CD4-positive, CD25-positive, alpha-beta regulatory T cell (primary cell): ENCODE results near the gene ZNHIT2. TPM values are rescaled to one million over a fixed set of nuclear protein-coding genes. Genes with fewer than 3 reads are reported as not detected.

Experiments used
- ATAC-seq, 2 donors: fragments of 150-1000 bp; cut with Tn5 transposase; one replicate each; pipeline ENCODE4 v1.10.0; 2021; ENCODE audit warnings: low read depth in 2 of 2, moderate number of reproducible peaks in 2 of 2, moderate library complexity in 1 of 2
- DNase-seq, 3 donors: peaks; one replicate each; pipeline versions ENCODE4 v3.0.0 to v3.0.0-alpha.2; 2012 to 2022; ENCODE audit warnings: mixed read lengths in 1 of 3
- H3K27ac ChIP-seq: one replicate; pipeline ENCODE4 v1.7.0; 2013; ENCODE audit warnings: mild to moderate bottlenecking, low read length; ENCODE audit not compliant: insufficient read depth, poor library complexity, severe bottlenecking
- H3K27me3 ChIP-seq: one replicate; pipeline ENCODE4 v1.7.0; 2013; ENCODE audit warnings: low read length; ENCODE audit not compliant: control insufficient read depth, insufficient read depth
- H3K36me3 ChIP-seq: one replicate; pipeline ENCODE4 v1.7.0; 2013; ENCODE audit warnings: mild to moderate bottlenecking, low read length, moderate library complexity; ENCODE audit not compliant: control insufficient read depth, insufficient read depth
- H3K4me1 ChIP-seq: 2 replicates; pipeline ENCODE4 v1.7.0; 2013; ENCODE audit warnings: mild to moderate bottlenecking, low read length; ENCODE audit not compliant: insufficient read depth, control insufficient read depth, poor library complexity, severe bottlenecking
- H3K4me3 ChIP-seq: one replicate; pipeline ENCODE4 v1.7.0; 2013; ENCODE audit warnings: low read depth, mild to moderate bottlenecking, low read length, moderate library complexity
- H3K9me3 ChIP-seq, 2 experiments: 1 replicate in 1 of 2; 2 replicates in 1 of 2; pipeline ENCODE4 v1.7.0; 2013; ENCODE audit warnings: low read length in 2 of 2, mild to moderate bottlenecking in 1 of 2, moderate library complexity in 1 of 2; ENCODE audit not compliant: control insufficient read depth in 2 of 2
- H3K27ac Mint-ChIP-seq, 3 donors: one replicate each; pipeline ENCODE4 v1.8.0; 2020 to 2022; ENCODE audit warnings: mild to moderate bottlenecking in 3 of 3, mixed read lengths in 3 of 3, moderate library complexity in 2 of 3
- H3K27me3 Mint-ChIP-seq: one replicate; pipeline ENCODE4 v1.8.0; 2022; ENCODE audit warnings: mild to moderate bottlenecking, mixed read lengths
- H3K36me3 Mint-ChIP-seq: one replicate; pipeline ENCODE4 v1.8.0; 2020; ENCODE audit warnings: mixed read lengths
- H3K4me1 Mint-ChIP-seq, 4 donors: one replicate each; pipeline ENCODE4 v1.8.0; 2020 to 2022; ENCODE audit warnings: mixed read lengths in 4 of 4, mild to moderate bottlenecking in 1 of 4
- H3K4me3 Mint-ChIP-seq, 4 donors: one replicate each; pipeline ENCODE4 v1.8.0; 2020 to 2022; ENCODE audit warnings: mild to moderate bottlenecking in 4 of 4, mixed read lengths in 4 of 4, moderate library complexity in 3 of 4
- H3K9me3 Mint-ChIP-seq, 7 donors: one replicate each; pipeline ENCODE4 v1.8.0; 2020 to 2022; ENCODE audit warnings: mixed read lengths in 7 of 7, mild to moderate bottlenecking in 3 of 7, moderate library complexity in 2 of 7
- polyA plus RNA-seq, 4 donors: library from polyadenylated mRNA; unstranded; fragments of 300-500 nt; fragmentation: Illumina TruSeq; gene quantifications; one replicate each; pipeline ENCODE4 v1.2.3, GENCODE V29; 2021
- total RNA-seq: library from RNA; stranded (reverse); gene quantifications from one replicate; pipeline ENCODE4 v1.2.3, GENCODE V29; 2022

The ZNHIT2 gene
- total and polyA plus RNA-seq, 5 donors from 2014 or later: 6.0 to 29.0 (median 22.4) TPM

- peaks cover 8% of the 10 kb centered on the region for H3K36me3 Mint-ChIP-seq
- no peak overlapping the region for H3K4me3 ChIP-seq
- peak overlapping the region; percentile 69 for H3K27ac ChIP-seq
- H3K9me3 ChIP-seq: no peaks in the 10 kb centered on the region
- no peak for ATAC-seq
- no peaks in the 10 kb centered on the region for H3K27me3 ChIP-seq
- no peaks in the 10 kb centered on the region for H3K9me3 Mint-ChIP-seq
- H3K27me3 Mint-ChIP-seq: no peaks in the 10 kb centered on the region
- peaks cover 16% of the 10 kb centered on the region for H3K36me3 ChIP-seq
- peak overlapping the region; percentile 86 to 96 (median 89) for H3K4me3 Mint-ChIP-seq
- peaks cover 0 to 50% (median 26%) of the 10 kb centered on the region in 4 donors for H3K4me1 Mint-ChIP-seq
- peak overlapping the region; percentile 89 to 96 (median 90) for H3K27ac Mint-ChIP-seq
- H3K4me1 ChIP-seq: peaks cover 41% of the 10 kb centered on the region
- DNase-seq: no peak
Measured at GRCh38 chr11:65111159-65111743, 6.2 kb downstream of the ZNHIT2 start.

- ATAC-seq (peak; percentile 57 to 63), DNase-seq (peak; percentile 86 to 92 (median 91))
- peaks cover 0 to 43% (median 30%) of the 10 kb centered on the region in 4 donors for H3K4me1 Mint-ChIP-seq
- peaks cover 16% of the 10 kb centered on the region for H3K36me3 Mint-ChIP-seq
- H3K27me3 Mint-ChIP-seq: no peaks in the 10 kb centered on the region
- Histone ChIP-seq H3K4me3 (no peak overlapping the region), H3K36me3 (peaks cover 21% of the 10 kb centered on the region), H3K27ac (peak overlapping the region; percentile 69), H3K27me3 (no peaks in the 10 kb centered on the region), H3K4me1 (peaks cover 38% of the 10 kb centered on the region), H3K9me3 (no peaks in the 10 kb centered on the region)
- peak overlapping the region; percentile 5 to 86 (median 62) for H3K4me3 Mint-ChIP-seq
- H3K27ac Mint-ChIP-seq: peak overlapping the region; percentile 44 to 86 (median 78)
- no peaks in the 10 kb centered on the region for H3K9me3 Mint-ChIP-seq
Measured at GRCh38 chr11:65110354-65110861, 7.1 kb downstream of the ZNHIT2 start.

- Mint-ChIP-seq H3K4me3 (peak overlapping the region in 1 of 4 donors; percentile 86), H3K9me3 (no peaks in the 10 kb centered on the region), H3K27me3 (no peaks in the 10 kb centered on the region), H3K4me1 (peaks cover 0 to 44% (median 30%) of the 10 kb centered on the region in 4 donors), H3K27ac (peak overlapping the region in 1 of 3 donors; percentile 78), H3K36me3 (peaks cover 21% of the 10 kb centered on the region)
- H3K9me3 ChIP-seq: no peaks in the 10 kb centered on the region
- H3K36me3 ChIP-seq: peaks cover 26% of the 10 kb centered on the region
- DNase-seq (no peak), ATAC-seq (no peak)
- peaks cover 38% of the 10 kb centered on the region for H3K4me1 ChIP-seq
- H3K27me3 ChIP-seq: no peaks in the 10 kb centered on the region
- no peak overlapping the region for H3K4me3 ChIP-seq
- H3K27ac ChIP-seq: peak overlapping the region; percentile 69
Measured at GRCh38 chr11:65109231-65110198, 8.0 kb downstream of the ZNHIT2 start.

GRCh38 chr11:65108469-65109123 is 8.9 kb downstream of the ZNHIT2 start:
- H3K4me3 Mint-ChIP-seq: no peak overlapping the region
- no peaks in the 10 kb centered on the region for H3K27me3 Mint-ChIP-seq
- DNase-seq: no peak
- H3K27me3 ChIP-seq: no peaks in the 10 kb centered on the region
- H3K9me3 ChIP-seq: no peaks in the 10 kb centered on the region
- H3K27ac Mint-ChIP-seq: no peak overlapping the region
- H3K36me3 Mint-ChIP-seq: peaks cover 22% of the 10 kb centered on the region
- no peak overlapping the region for H3K27ac ChIP-seq
- H3K36me3 ChIP-seq: peaks cover 27% of the 10 kb centered on the region
- ATAC-seq: no peak
- no peak overlapping the region for H3K4me3 ChIP-seq
- H3K4me1 Mint-ChIP-seq: peaks cover 4 to 43% (median 28%) of the 10 kb centered on the region in 4 donors
- H3K4me1 ChIP-seq: peaks cover 36% of the 10 kb centered on the region
- no peaks in the 10 kb centered on the region for H3K9me3 Mint-ChIP-seq

GRCh38 chr11:65107751-65108468 is 9.6 kb downstream of the ZNHIT2 start:
- Histone ChIP-seq H3K27me3 (no peaks in the 10 kb centered on the region), H3K36me3 (peaks cover 33% of the 10 kb centered on the region), H3K4me1 (peaks cover 29% of the 10 kb centered on the region), H3K9me3 (no peaks in the 10 kb centered on the region), H3K27ac (no peak overlapping the region), H3K4me3 (no peak overlapping the region)
- ATAC-seq (no peak), DNase-seq (no peak)
- H3K9me3 Mint-ChIP-seq: no peaks in the 10 kb centered on the region
- H3K36me3 Mint-ChIP-seq: peaks cover 22% of the 10 kb centered on the region
- peaks cover 4 to 43% (median 30%) of the 10 kb centered on the region in 4 donors for H3K4me1 Mint-ChIP-seq
- no peak overlapping the region for H3K4me3 Mint-ChIP-seq
- no peaks in the 10 kb centered on the region for H3K27me3 Mint-ChIP-seq
- H3K27ac Mint-ChIP-seq: no peak overlapping the region

- peak overlapping the region in 2 of 4 donors; percentile 63 to 83 for H3K4me3 Mint-ChIP-seq
- ATAC-seq (no peak), DNase-seq (no peak)
- H3K4me1 Mint-ChIP-seq: peaks cover 4 to 43% (median 30%) of the 10 kb centered on the region in 4 donors
- H3K27ac ChIP-seq: no peak overlapping the region
- H3K4me3 ChIP-seq: no peak overlapping the region
- peaks cover 22% of the 10 kb centered on the region for H3K36me3 Mint-ChIP-seq
- peaks cover 40% of the 10 kb centered on the region for H3K36me3 ChIP-seq
- H3K27me3 ChIP-seq: no peaks in the 10 kb centered on the region
- H3K27me3 Mint-ChIP-seq: no peaks in the 10 kb centered on the region
- peaks cover 21% of the 10 kb centered on the region for H3K4me1 ChIP-seq
- H3K9me3 ChIP-seq: no peaks in the 10 kb centered on the region
- H3K9me3 Mint-ChIP-seq: no peaks in the 10 kb centered on the region
- no peak overlapping the region for H3K27ac Mint-ChIP-seq
Measured at GRCh38 chr11:65107078-65107477, 10.4 kb downstream of the ZNHIT2 start.

GRCh38 chr11:65104628-65105027 is 12.9 kb downstream of the ZNHIT2 start:
- H3K9me3 ChIP-seq: no peaks in the 10 kb centered on the region
- peaks cover 9 to 27% (median 20%) of the 10 kb centered on the region in 4 donors for H3K4me1 Mint-ChIP-seq
- H3K4me3 ChIP-seq: no peak overlapping the region
- H3K4me1 ChIP-seq: no peaks in the 10 kb centered on the region
- H3K36me3 Mint-ChIP-seq: peaks cover 21% of the 10 kb centered on the region
- H3K9me3 Mint-ChIP-seq: no peaks in the 10 kb centered on the region
- H3K27me3 ChIP-seq: no peaks in the 10 kb centered on the region
- no peak overlapping the region for H3K4me3 Mint-ChIP-seq
- H3K27ac Mint-ChIP-seq: peak overlapping the region; percentile 63 to 79 (median 76)
- DNase-seq (no peak), ATAC-seq (no peak)
- H3K27ac ChIP-seq: no peak overlapping the region
- H3K36me3 ChIP-seq: peaks cover 45% of the 10 kb centered on the region
- H3K27me3 Mint-ChIP-seq: no peaks in the 10 kb centered on the region
